H9 (cell line): ENCODE results near the gene GBGT1. TPM values are rescaled to one million over a fixed set of nuclear protein-coding genes. Genes with fewer than 3 reads are reported as not detected.

Experiments
- DNase-seq: peaks from one replicate; pipeline ENCODE4 v3.0.0-alpha.2; 2017
- H2AFZ ChIP-seq: one replicate; pipeline ENCODE4 v1.6.1; 2013; ENCODE audit warnings: mild to moderate bottlenecking, low read length, control low read depth, moderate library complexity
- H2AK5ac ChIP-seq: 2 replicates; pipeline ENCODE4 v1.6.1; 2013; ENCODE audit warnings: low read length, control low read depth, mixed read lengths; ENCODE audit not compliant: insufficient read length
- H2BK120ac ChIP-seq: one replicate; pipeline ENCODE4 v1.6.1; 2013; ENCODE audit warnings: low read depth, mild to moderate bottlenecking, low read length, control low read depth, inconsistent platforms; ENCODE audit not compliant: poor library complexity, severe bottlenecking
- H2BK12ac ChIP-seq: 2 replicates; pipeline ENCODE4 v1.6.1; 2013; ENCODE audit warnings: low read length, control low read depth, mixed read lengths, low read depth; ENCODE audit not compliant: insufficient read length
- H2BK15ac ChIP-seq: 2 replicates; pipeline ENCODE4 v1.6.1; 2013; ENCODE audit warnings: low read depth, low read length, control low read depth
- H2BK20ac ChIP-seq: one replicate; pipeline ENCODE4 v1.6.1; 2013; ENCODE audit warnings: low read depth, mild to moderate bottlenecking, low read length, control low read depth, inconsistent platforms; ENCODE audit not compliant: poor library complexity, severe bottlenecking
- H2BK5ac ChIP-seq: 2 replicates; pipeline ENCODE4 v1.6.1; 2013; ENCODE audit warnings: low read length, control low read depth, mixed read lengths; ENCODE audit not compliant: insufficient read length
- H3K14ac ChIP-seq: 2 replicates; pipeline ENCODE4 v1.6.1; 2013; ENCODE audit warnings: low read length, control low read depth; ENCODE audit not compliant: insufficient read depth
- H3K18ac ChIP-seq: 2 replicates; pipeline ENCODE4 v1.6.1; 2013; ENCODE audit warnings: low read depth, mild to moderate bottlenecking, mixed read lengths, low read length, control low read depth; ENCODE audit not compliant: insufficient read length
- H3K23ac ChIP-seq: 2 replicates; pipeline ENCODE4 v1.6.1; 2013; ENCODE audit warnings: low read length, control low read depth, mixed read lengths, low read depth; ENCODE audit not compliant: insufficient read length
- H3K23me2 ChIP-seq: 2 replicates; pipeline ENCODE4 v1.6.1; 2013; ENCODE audit warnings: low read depth, mild to moderate bottlenecking, mixed read lengths, low read length, control low read depth; ENCODE audit not compliant: insufficient read length, poor library complexity, severe bottlenecking
- H3K27ac ChIP-seq: 2 replicates; pipeline ENCODE4 v1.5.1; 2013; ENCODE audit warnings: low read length, control low read depth, mixed read lengths, low read depth; ENCODE audit not compliant: insufficient read length
- H3K27me3 ChIP-seq: 2 replicates; pipeline ENCODE4 v1.6.1; 2013; ENCODE audit warnings: low read length, control low read depth, inconsistent platforms; ENCODE audit not compliant: insufficient read depth
- H3K4ac ChIP-seq: 2 replicates; pipeline ENCODE4 v1.6.1; 2013; ENCODE audit warnings: low read depth, mild to moderate bottlenecking, control low read depth, inconsistent platforms, low read length, moderate library complexity
- H3K4me1 ChIP-seq: 2 replicates; pipeline ENCODE4 v1.6.1; 2013; ENCODE audit warnings: low read length, control low read depth, inconsistent platforms; ENCODE audit not compliant: insufficient read depth
- H3K4me2 ChIP-seq: 2 replicates; pipeline ENCODE4 v1.6.1; 2013; ENCODE audit warnings: low read length, control low read depth, mixed read lengths; ENCODE audit not compliant: insufficient read length, insufficient read depth
- H3K56ac ChIP-seq: 2 replicates; pipeline ENCODE4 v1.6.1; 2013; ENCODE audit warnings: low read depth, mild to moderate bottlenecking, mixed read lengths, low read length, control low read depth; ENCODE audit not compliant: insufficient read length
- H3K79me1 ChIP-seq: 2 replicates; pipeline ENCODE4 v1.6.1; 2013; ENCODE audit warnings: low read depth, mild to moderate bottlenecking, moderate library complexity, low read length, control low read depth, inconsistent platforms; ENCODE audit not compliant: insufficient read depth, poor library complexity, severe bottlenecking
- H3K79me2 ChIP-seq: 2 replicates; pipeline ENCODE4 v1.6.1; 2013; ENCODE audit warnings: low read length, control low read depth, inconsistent platforms; ENCODE audit not compliant: insufficient read depth
- H3K9ac ChIP-seq: 2 replicates; pipeline ENCODE4 v1.6.1; 2013; ENCODE audit warnings: low read length, control low read depth, mixed read lengths; ENCODE audit not compliant: insufficient read length; ENCODE audit errors: extremely low read depth
- H3K9me3 ChIP-seq: one replicate; pipeline ENCODE4 v1.6.1; 2013; ENCODE audit warnings: low read depth, low read length, inconsistent platforms; ENCODE audit not compliant: control insufficient read depth
- H3T11ph ChIP-seq: one replicate; pipeline ENCODE4 v1.6.1; 2013; ENCODE audit warnings: mild to moderate bottlenecking, low read length, control low read depth, inconsistent platforms
- H4K20me1 ChIP-seq: one replicate; pipeline ENCODE4 v1.6.1; 2013; ENCODE audit not compliant: control insufficient read depth, insufficient read length, insufficient read depth
- H4K5ac ChIP-seq: 2 replicates; pipeline ENCODE4 v1.6.1; 2013; ENCODE audit warnings: low read depth, mild to moderate bottlenecking, mixed read lengths, low read length, control low read depth; ENCODE audit not compliant: insufficient read length
- H4K8ac ChIP-seq: replicated peaks from 2 replicates; pipeline ENCODE4 v1.6.1; 2013; ENCODE audit warnings: low read length, control low read depth, mixed read lengths, low read depth; ENCODE audit not compliant: insufficient read length
- H4K91ac ChIP-seq: 2 replicates; pipeline ENCODE4 v1.6.1; 2013; ENCODE audit warnings: low read depth, mild to moderate bottlenecking, moderate library complexity, mixed read lengths, low read length, control low read depth; ENCODE audit not compliant: insufficient read length
- H3K27ac Mint-ChIP-seq, 3 experiments: 2 replicates in 2 of 3; 3 replicates in 1 of 3; pipeline ENCODE4 v1.8.0; 2020 to 2021; ENCODE audit warnings: mixed read lengths in 3 of 3, mild to moderate bottlenecking in 1 of 3, moderate library complexity in 1 of 3
- H3K27me3 Mint-ChIP-seq: 2 replicates; pipeline ENCODE4 v1.8.0; 2021; ENCODE audit warnings: low read depth, mild to moderate bottlenecking, moderate library complexity, mixed read lengths
- H3K36me3 Mint-ChIP-seq, 3 experiments: 2 replicates in 2 of 3; 3 replicates in 1 of 3; pipeline ENCODE4 v1.8.0; 2020 to 2021; ENCODE audit warnings: low read depth in 3 of 3, mixed read lengths in 3 of 3; ENCODE audit not compliant: insufficient read depth in 1 of 3
- H3K4me1 Mint-ChIP-seq, 2 experiments: 2 replicates each; pipeline ENCODE4 v1.8.0; 2020; ENCODE audit warnings: mixed read lengths in 2 of 2
- H3K4me3 Mint-ChIP-seq, 2 experiments: 2 replicates in 1 of 2; 3 replicates in 1 of 2; pipeline ENCODE4 v1.8.0; 2020 to 2021; ENCODE audit warnings: mild to moderate bottlenecking in 2 of 2, mixed read lengths in 2 of 2, moderate library complexity in 1 of 2
- H3K9me3 Mint-ChIP-seq, 2 experiments: 2 replicates in 1 of 2; 3 replicates in 1 of 2; pipeline ENCODE4 v1.8.0; 2020; ENCODE audit warnings: mild to moderate bottlenecking in 2 of 2, mixed read lengths in 2 of 2, moderate library complexity in 1 of 2
- WGBS: extraction: QIAGEN DNeasy Blood & Tissue Kit; methylation state at CpG from one replicate; pipeline ENCODE4 v1.1.7; 2013; ENCODE audit warnings: missing lambda C conversion rate, low lambda C conversion rate, mixed read lengths; ENCODE audit not compliant: insufficient read length; ENCODE audit errors: extremely low coverage; 5-methylcytosine and 5-hydroxymethylcytosine counted together
- total RNA-seq: library from RNA; stranded (reverse); gene quantifications from 2 replicates; pipeline ENCODE4 v1.2.1, GENCODE V29; 2021
- TF ChIP-seq, protein P1 (sequence below): fragments of 200-600 bp; sonication (generic); conservative IDR thresholded peaks from 3 replicates; pipeline ENCODE4 v1.8.0; 2021; ENCODE audit warnings: antibody characterized with exemption, mild to moderate bottlenecking

Gene GBGT1
- total RNA-seq, 1 experiment from 2014 or later: 9.3 TPM

DNA sequence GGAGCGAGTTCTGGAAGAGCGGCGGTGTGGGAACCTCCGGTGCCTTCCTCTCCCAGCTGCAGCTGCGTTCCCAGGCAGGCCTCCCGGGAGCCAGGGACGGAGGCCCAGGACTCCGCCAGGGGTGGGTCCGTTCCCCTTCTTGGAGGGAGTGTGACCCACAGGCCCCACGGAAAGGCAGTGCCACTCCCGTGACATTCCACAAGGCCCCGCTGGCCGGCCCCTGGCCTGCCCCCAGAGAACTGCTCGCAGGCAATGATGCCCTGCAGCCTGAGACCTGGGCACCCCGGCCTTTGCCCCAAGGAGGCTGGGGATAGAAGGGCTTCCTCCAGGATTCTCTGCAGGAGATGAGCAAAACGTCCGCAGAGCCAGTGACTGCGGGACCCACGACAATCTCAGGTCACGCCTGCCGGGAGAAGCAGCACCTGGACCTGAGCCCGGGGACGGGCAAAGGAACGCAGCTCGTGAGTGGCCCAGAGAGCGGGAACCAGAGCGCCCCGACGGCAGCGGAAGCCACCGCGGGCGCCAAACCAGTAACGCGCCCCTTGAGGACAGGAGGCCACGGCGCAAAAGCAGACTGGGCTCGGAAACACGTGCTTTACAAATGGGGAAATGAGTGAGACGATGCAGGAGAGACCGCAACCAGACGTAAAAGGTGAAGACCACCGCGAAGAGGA lies 36.1 kb upstream of the GBGT1 start:
- Mint-ChIP-seq H3K27me3 (peaks cover 89% of the 10 kb centered on the region), H3K36me3 (no peaks in the 10 kb centered on the region), H3K4me1 (0 out of 4 replicates have a peak, but pooled peaks cover 0 to 2% of the 10 kb centered on the region in 2 experiments), H3K4me3 (no peak overlapping the region), H3K27ac (no peak overlapping the region), H3K9me3 (peaks cover 4 to 5% of the 10 kb centered on the region in 2 experiments; a peak in 1 of 5 replicates)
- no peak overlapping the region for H2AK5ac ChIP-seq
- H2BK15ac ChIP-seq: no peak overlapping the region
- no peak overlapping the region for H3T11ph ChIP-seq
- H3K4ac ChIP-seq: no peak overlapping the region
- DNase-seq: peak; percentile 69
- H4K91ac ChIP-seq: no peak overlapping the region
- no peak overlapping the region for H2BK20ac ChIP-seq
- no peak overlapping the region for H3K18ac ChIP-seq
- no peak overlapping the region for H4K8ac ChIP-seq
- peaks cover 3% of the 10 kb centered on the region; the same call in 1 of the 2 replicates for H3K27me3 ChIP-seq
- H3K23ac ChIP-seq: no peak overlapping the region
- no peaks in the 10 kb centered on the region for H3K9me3 ChIP-seq
- no CpG with 5 or more reads among the region's 44 CpGs for WGBS
- no peaks in the 10 kb centered on the region for H3K79me2 ChIP-seq
- no peak overlapping the region for H4K5ac ChIP-seq
- H3K79me1 ChIP-seq: no peaks in the 10 kb centered on the region
- H3K14ac ChIP-seq: no peak overlapping the region
- no peak overlapping the region for H3K9ac ChIP-seq
- no peak overlapping the region for H2BK5ac ChIP-seq
- H3K4me2 ChIP-seq: no peak overlapping the region
- no peaks in the 10 kb centered on the region for H3K4me1 ChIP-seq
- no peak overlapping the region for H3K56ac ChIP-seq
- no peaks in the 10 kb centered on the region for H4K20me1 ChIP-seq
- H3K23me2 ChIP-seq: no peaks in the 10 kb centered on the region
- H2AFZ ChIP-seq: no peak overlapping the region
- H2BK120ac ChIP-seq: no peak overlapping the region
- TF ChIP-seq, protein P1, sequence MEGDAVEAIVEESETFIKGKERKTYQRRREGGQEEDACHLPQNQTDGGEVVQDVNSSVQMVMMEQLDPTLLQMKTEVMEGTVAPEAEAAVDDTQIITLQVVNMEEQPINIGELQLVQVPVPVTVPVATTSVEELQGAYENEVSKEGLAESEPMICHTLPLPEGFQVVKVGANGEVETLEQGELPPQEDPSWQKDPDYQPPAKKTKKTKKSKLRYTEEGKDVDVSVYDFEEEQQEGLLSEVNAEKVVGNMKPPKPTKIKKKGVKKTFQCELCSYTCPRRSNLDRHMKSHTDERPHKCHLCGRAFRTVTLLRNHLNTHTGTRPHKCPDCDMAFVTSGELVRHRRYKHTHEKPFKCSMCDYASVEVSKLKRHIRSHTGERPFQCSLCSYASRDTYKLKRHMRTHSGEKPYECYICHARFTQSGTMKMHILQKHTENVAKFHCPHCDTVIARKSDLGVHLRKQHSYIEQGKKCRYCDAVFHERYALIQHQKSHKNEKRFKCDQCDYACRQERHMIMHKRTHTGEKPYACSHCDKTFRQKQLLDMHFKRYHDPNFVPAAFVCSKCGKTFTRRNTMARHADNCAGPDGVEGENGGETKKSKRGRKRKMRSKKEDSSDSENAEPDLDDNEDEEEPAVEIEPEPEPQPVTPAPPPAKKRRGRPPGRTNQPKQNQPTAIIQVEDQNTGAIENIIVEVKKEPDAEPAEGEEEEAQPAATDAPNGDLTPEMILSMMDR: no peak
- no peak overlapping the region for H3K27ac ChIP-seq
- no peak overlapping the region for H2BK12ac ChIP-seq
